ENCODE measurements around the gene CMC4.

DNA sequence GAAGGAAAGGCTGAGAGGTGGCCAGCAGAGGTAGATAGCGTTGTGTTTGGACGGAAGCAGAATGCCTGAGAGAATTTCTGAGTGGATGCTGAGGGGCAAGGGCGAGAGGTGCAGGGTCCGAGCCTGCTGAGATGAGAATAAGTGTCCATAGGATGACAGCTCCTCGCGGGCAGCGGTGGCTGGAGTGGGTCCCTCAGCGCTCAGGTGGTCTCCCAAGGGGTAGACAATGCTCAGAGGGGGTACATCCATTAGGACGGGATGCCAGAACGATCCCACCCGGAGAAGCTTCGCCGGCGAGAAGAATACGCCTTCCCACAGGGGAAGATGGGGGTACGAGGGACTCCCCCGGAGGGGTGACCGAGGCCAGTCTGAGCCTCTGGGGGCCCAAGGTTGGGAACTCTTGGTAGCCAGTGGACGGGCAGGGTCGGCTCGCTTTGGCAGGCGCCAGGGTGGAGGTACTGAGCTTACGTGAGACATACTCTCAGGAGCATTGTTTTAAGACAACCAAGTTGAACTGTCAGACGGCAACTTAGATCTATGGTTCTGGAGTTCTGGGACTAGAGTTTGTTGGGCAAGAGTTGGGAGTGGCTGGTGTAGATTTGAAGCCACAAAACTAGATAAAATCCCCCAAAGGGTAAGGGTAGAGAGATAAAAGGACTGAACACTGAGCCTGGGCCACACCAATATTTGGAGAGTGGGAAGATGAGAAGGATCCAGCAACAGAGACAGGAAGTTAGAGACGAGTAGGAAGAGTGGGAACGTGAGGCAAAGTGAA lies 16.2 kb upstream of the CMC4 start:
- TF ChIP-seq, protein P1, sequence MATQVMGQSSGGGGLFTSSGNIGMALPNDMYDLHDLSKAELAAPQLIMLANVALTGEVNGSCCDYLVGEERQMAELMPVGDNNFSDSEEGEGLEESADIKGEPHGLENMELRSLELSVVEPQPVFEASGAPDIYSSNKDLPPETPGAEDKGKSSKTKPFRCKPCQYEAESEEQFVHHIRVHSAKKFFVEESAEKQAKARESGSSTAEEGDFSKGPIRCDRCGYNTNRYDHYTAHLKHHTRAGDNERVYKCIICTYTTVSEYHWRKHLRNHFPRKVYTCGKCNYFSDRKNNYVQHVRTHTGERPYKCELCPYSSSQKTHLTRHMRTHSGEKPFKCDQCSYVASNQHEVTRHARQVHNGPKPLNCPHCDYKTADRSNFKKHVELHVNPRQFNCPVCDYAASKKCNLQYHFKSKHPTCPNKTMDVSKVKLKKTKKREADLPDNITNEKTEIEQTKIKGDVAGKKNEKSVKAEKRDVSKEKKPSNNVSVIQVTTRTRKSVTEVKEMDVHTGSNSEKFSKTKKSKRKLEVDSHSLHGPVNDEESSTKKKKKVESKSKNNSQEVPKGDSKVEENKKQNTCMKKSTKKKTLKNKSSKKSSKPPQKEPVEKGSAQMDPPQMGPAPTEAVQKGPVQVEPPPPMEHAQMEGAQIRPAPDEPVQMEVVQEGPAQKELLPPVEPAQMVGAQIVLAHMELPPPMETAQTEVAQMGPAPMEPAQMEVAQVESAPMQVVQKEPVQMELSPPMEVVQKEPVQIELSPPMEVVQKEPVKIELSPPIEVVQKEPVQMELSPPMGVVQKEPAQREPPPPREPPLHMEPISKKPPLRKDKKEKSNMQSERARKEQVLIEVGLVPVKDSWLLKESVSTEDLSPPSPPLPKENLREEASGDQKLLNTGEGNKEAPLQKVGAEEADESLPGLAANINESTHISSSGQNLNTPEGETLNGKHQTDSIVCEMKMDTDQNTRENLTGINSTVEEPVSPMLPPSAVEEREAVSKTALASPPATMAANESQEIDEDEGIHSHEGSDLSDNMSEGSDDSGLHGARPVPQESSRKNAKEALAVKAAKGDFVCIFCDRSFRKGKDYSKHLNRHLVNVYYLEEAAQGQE (IDR thresholded peaks at IDR 0.05; ENCODE audit: insufficient read depth in 1 of 2, low read depth in 2 of 2, low read length in 2 of 2) = no peak
- no peak for TF ChIP-seq SIN3A (IDR thresholded peaks at IDR 0.05; ENCODE audit: borderline replicate concordance, insufficient read depth, low read length)

All from PFSK-1 (cell line).